ENCODE results near the gene TAX1BP3. TPM values are rescaled to one million over a fixed set of nuclear protein-coding genes. Genes with fewer than 3 reads are reported as not detected.

Gene TAX1BP3
- polyA plus RNA-seq, 3 donors = 29.6 to 71.8 (median 70.9) TPM

DNA sequence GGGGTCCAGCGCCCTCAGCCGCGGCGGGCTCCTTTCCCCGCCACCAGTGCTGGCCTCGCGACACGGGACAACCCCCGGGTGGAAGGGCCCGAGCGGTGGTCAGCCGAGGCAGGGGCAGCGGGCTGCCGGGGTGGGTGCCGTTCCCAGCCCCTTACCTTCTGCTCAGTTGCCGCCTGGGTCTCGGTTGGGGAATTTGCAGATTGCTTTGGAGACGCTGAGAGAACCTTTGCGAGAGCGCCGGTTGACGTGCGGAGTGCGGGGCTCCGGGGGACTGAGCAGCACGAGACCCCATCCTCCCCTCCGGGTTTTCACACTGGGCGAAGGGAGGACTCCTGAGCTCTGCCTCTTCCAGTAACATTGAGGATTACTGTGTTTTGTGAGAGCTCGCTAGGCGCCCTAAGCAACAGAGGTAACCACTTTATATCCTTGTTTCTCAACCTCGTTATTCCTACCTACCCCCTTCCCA lies 31.4 kb downstream of the TAX1BP3 start:
- peak overlapping the region; percentile 86 to 97 for H3K4me3 Mint-ChIP-seq
- peak overlapping the region in 4 of 7 donors; percentile 37 to 98 (median 69) for H3K27ac Mint-ChIP-seq
- Histone ChIP-seq H3K9me3 (replicated peaks in 1 of 2; ENCODE audit: control insufficient read depth in 1 of 2, insufficient read depth in 1 of 2, low read length in 2 of 2) (no peaks in the 10 kb centered on the region), H3K36me3 (replicated peaks in 1 of 2; ENCODE audit: control insufficient read depth in 1 of 2, insufficient read depth in 2 of 2, low read length in 2 of 2) (peaks cover 0 to 5% of the 10 kb centered on the region in 2 donors), H2AFZ (ENCODE audit: insufficient read depth, low read depth, low read length, poor library complexity, severe bottlenecking) (peak overlapping the region; percentile 97), H3K79me2 (ENCODE audit: insufficient read depth, low read length) (peaks cover 32% of the 10 kb centered on the region), H3K4me1 (ENCODE audit: control insufficient read depth in 1 of 2, insufficient read depth in 2 of 2, low read length in 2 of 2) (peaks cover 38 to 49% of the 10 kb centered on the region in 2 donors), H4K20me1 (ENCODE audit: insufficient read depth, low read length) (no peaks in the 10 kb centered on the region), H3K4me3 (replicated peaks in 1 of 3; ENCODE audit: low read depth in 2 of 3, low read length in 3 of 3) (peak overlapping the region; percentile 61 to 93 (median 71)), H3K9ac (ENCODE audit: insufficient read depth, low read length, poor library complexity, severe bottlenecking) (peak overlapping the region; percentile 93), H3K27ac (ENCODE audit: low read depth in 1 of 2, low read length in 2 of 2) (peak overlapping the region in 1 of 2 donors; percentile 94), H3K27me3 (ENCODE audit: control insufficient read depth in 2 of 2, insufficient read depth in 2 of 2, low read length in 2 of 2) (no peaks in the 10 kb centered on the region), H3K4me2 (replicated peaks; ENCODE audit: extremely low read depth, low read length, poor library complexity, severe bottlenecking) (peak overlapping the region; percentile 90)
- intact Hi-C loops (cut with micrococcal nuclease) = loop anchor here in 1 of 2 donors (2.0 to 10.0 kb wide), 2 partner anchors 32 to 592 kb away; partner anchors contain the start of genes EMC6 and TAX1BP3
- peaks cover 47% of the 10 kb centered on the region for H3K4me1 Mint-ChIP-seq
- H3K9me3 Mint-ChIP-seq = peaks cover 0 to 2% (median 0%) of the 10 kb centered on the region in 7 donors
- peaks cover 0 to 4% (median 0%) of the 10 kb centered on the region in 3 donors for H3K27me3 Mint-ChIP-seq (ENCODE audit: low read depth in 3 of 3)
- under 1% methylated on average over 25 of the region's 31 CpGs for WGBS (ENCODE audit: insufficient coverage)
- peak in 1 of 3 donors; percentile 20 for DNase-seq
- TF ChIP-seq, protein P1, sequence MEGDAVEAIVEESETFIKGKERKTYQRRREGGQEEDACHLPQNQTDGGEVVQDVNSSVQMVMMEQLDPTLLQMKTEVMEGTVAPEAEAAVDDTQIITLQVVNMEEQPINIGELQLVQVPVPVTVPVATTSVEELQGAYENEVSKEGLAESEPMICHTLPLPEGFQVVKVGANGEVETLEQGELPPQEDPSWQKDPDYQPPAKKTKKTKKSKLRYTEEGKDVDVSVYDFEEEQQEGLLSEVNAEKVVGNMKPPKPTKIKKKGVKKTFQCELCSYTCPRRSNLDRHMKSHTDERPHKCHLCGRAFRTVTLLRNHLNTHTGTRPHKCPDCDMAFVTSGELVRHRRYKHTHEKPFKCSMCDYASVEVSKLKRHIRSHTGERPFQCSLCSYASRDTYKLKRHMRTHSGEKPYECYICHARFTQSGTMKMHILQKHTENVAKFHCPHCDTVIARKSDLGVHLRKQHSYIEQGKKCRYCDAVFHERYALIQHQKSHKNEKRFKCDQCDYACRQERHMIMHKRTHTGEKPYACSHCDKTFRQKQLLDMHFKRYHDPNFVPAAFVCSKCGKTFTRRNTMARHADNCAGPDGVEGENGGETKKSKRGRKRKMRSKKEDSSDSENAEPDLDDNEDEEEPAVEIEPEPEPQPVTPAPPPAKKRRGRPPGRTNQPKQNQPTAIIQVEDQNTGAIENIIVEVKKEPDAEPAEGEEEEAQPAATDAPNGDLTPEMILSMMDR (IDR thresholded peaks at IDR 0.05) = no peak
- H3K36me3 Mint-ChIP-seq = peaks cover 6 to 16% of the 10 kb centered on the region in 2 donors

DNA sequence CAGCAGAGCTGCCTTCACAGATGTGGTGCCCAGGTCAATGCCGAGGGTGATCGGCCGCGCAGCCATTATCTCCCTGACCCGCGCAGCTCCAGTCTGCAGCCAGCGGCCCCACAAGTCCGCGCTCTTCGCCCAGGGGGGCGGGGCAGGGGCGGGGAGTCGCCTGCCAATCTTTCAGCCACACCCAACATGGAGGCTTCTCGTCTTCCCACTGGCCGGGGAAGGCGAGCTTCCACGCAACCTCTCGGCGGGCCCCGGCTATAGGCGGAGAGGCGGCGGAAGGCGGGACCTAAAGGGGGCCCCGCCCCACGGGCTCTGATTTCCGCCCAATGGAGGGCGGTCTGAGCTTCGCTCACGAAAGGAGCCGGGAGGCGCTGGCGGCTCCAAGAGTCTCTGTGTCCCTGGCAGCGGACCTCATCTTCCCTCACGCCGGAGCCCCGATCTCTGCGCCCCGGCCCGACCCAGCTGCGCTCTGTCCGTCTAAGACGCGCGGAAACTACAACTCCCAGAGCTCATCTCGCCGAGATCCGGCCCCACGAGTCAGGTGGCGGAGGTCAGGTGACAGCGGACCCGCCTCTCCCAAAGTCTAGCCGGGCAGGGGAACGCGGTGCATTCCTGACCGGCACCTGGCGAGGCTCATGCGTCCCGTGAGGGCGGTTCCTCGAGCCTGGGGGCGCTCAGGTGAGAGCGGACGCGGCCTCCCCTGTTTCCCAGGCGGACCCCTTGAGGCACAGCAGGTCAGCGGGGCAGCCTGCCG lies 32.0 kb downstream of the TAX1BP3 start, which contains the start of the genes CTNS and SHPK:
TSS of gene CTNS (plus strand) at position 607 of the 754 bp plus-strand sequence. CDS start 3,447 bp downstream, outside the sequence.
TSS of gene SHPK (minus strand) at position 97 of the 754 bp plus-strand sequence. CDS start at position 66, 31 bp downstream.
- Histone ChIP-seq H3K4me1 (ENCODE audit: control insufficient read depth in 1 of 2, insufficient read depth in 2 of 2, low read length in 2 of 2) (peaks cover 38 to 49% of the 10 kb centered on the region in 2 donors), H3K4me3 (replicated peaks in 1 of 3; ENCODE audit: low read depth in 2 of 3, low read length in 3 of 3) (peak within 1 kb of the TSS; percentile 61 to 93 (median 71)), H3K9me3 (replicated peaks in 1 of 2; ENCODE audit: control insufficient read depth in 1 of 2, insufficient read depth in 1 of 2, low read length in 2 of 2) (no peaks in the 10 kb centered on the region), H3K27me3 (ENCODE audit: control insufficient read depth in 2 of 2, insufficient read depth in 2 of 2, low read length in 2 of 2) (no peaks in the 10 kb centered on the region), H3K4me2 (replicated peaks; ENCODE audit: extremely low read depth, low read length, poor library complexity, severe bottlenecking) (peak within 1 kb of the TSS; percentile 90), H3K9ac (ENCODE audit: insufficient read depth, low read length, poor library complexity, severe bottlenecking) (peak within 1 kb of the TSS; percentile 93), H3K27ac (ENCODE audit: low read depth in 1 of 2, low read length in 2 of 2) (peak within 1 kb of the TSS; percentile 84 to 94), H2AFZ (ENCODE audit: insufficient read depth, low read depth, low read length, poor library complexity, severe bottlenecking) (peak within 1 kb of the TSS; percentile 97), H3K79me2 (ENCODE audit: insufficient read depth, low read length) (peaks cover 32% of the 10 kb centered on the region), H3K36me3 (replicated peaks in 1 of 2; ENCODE audit: control insufficient read depth in 1 of 2, insufficient read depth in 2 of 2, low read length in 2 of 2) (peaks cover 0 to 5% of the 10 kb centered on the region in 2 donors), H4K20me1 (ENCODE audit: insufficient read depth, low read length) (no peaks in the 10 kb centered on the region)
- Mint-ChIP-seq H3K36me3 (peaks cover 6 to 12% of the 10 kb centered on the region in 2 donors), H3K4me3 (peak within 1 kb of the TSS; percentile 86 to 97), H3K27me3 (ENCODE audit: low read depth in 3 of 3) (peaks cover 0 to 4% (median 0%) of the 10 kb centered on the region in 3 donors), H3K27ac (peak within 1 kb of the TSS; percentile 94 to 100 (median 99)), H3K9me3 (peaks cover 0 to 2% (median 0%) of the 10 kb centered on the region in 7 donors), H3K4me1 (peaks cover 47% of the 10 kb centered on the region)
- under 1% methylated on average over 65 of the region's 68 CpGs for WGBS (ENCODE audit: insufficient coverage)
- intact Hi-C loops (cut with micrococcal nuclease) = loop anchor here in 1 of 2 donors (2.0 to 10.0 kb wide), 2 partner anchors 32 to 592 kb away; partner anchors contain the start of genes EMC6 and TAX1BP3
- TF ChIP-seq, protein P1 (IDR thresholded peaks at IDR 0.05) = no peak
- peak; percentile 92 to 94 (median 93) for DNase-seq
